Measurements from ENCODE around the gene ASPG. TPM values are rescaled to one million over a fixed set of nuclear protein-coding genes. Genes with fewer than 3 reads are reported as not detected.

ASPG gene
- total RNA-seq, 2 experiments from 2014 or later, result not detected

GRCh38 chr14:104066279-104066678 lies 19.2 kb upstream of the ASPG start:
- TF ChIP-seq CTCF (IDR thresholded peaks at IDR 0.05), result no peak

GRCh38 chr14:104066719-104067295 lies 18.7 kb upstream of the ASPG start:
- POLR2A ChIA-PET, result no interaction called here
- peaks cover 66% of the 10 kb centered on the region for H3K27me3 Mint-ChIP-seq
- ATAC-seq (ENCODE audit: poor library complexity), result no peak

More at GRCh38 chr14:104066279-104066678, 19.2 kb upstream of the ASPG start:
- no peaks in the 10 kb centered on the region for H3K4me1 ChIP-seq (ENCODE audit: insufficient read depth, low read length)
- ATAC-seq (ENCODE audit: poor library complexity) (no peak), DNase-seq (no peak)
- no peak overlapping the region for H3K4me3 Mint-ChIP-seq
- no peaks in the 10 kb centered on the region for H3K36me3 ChIP-seq (ENCODE audit: insufficient read depth, low read length)
- H3K27me3 ChIP-seq (ENCODE audit: control insufficient read depth in 1 of 2, insufficient read depth in 2 of 2, low read length in 2 of 2), result peaks cover 12 to 21% of the 10 kb centered on the region in 2 experiments
- no peak overlapping the region for H3K4me3 ChIP-seq (ENCODE audit: low read length)
- peaks cover 8% of the 10 kb centered on the region for H3K9me3 Mint-ChIP-seq
- H3K9me3 ChIP-seq (ENCODE audit: control insufficient read depth in 1 of 2, insufficient read depth in 1 of 2, low read length in 2 of 2), result peaks cover 10 to 13% of the 10 kb centered on the region in 2 experiments
- H3K4me1 Mint-ChIP-seq (ENCODE audit: low read depth), result no peaks in the 10 kb centered on the region
- intact Hi-C loops (cut with DNase I, micrococcal nuclease), result no loop called here
- ChIA-PET POLR2A (no interaction called here), CTCF (no interaction called here)
- no peaks in the 10 kb centered on the region for H3K36me3 Mint-ChIP-seq (ENCODE audit: low read depth)
- no peak overlapping the region for H3K27ac ChIP-seq (ENCODE audit: low read depth in 1 of 2, low read length in 2 of 2)
- H3K27ac Mint-ChIP-seq, result no peak overlapping the region
- peaks cover 72% of the 10 kb centered on the region for H3K27me3 Mint-ChIP-seq

GRCh38 chr14:104069541-104069940 lies 16.0 kb upstream of the ASPG start:
- ATAC-seq (ENCODE audit: poor library complexity) (no peak), DNase-seq (no peak)
- TF ChIP-seq CTCF (IDR thresholded peaks at IDR 0.05), result no peak
- ChIA-PET CTCF (no interaction called here), POLR2A (no interaction called here)
- Mint-ChIP-seq H3K9me3 (peaks cover 16% of the 10 kb centered on the region), H3K4me3 (no peak overlapping the region), H3K36me3 (ENCODE audit: low read depth) (no peaks in the 10 kb centered on the region), H3K27ac (no peak overlapping the region), H3K27me3 (peaks cover 44% of the 10 kb centered on the region), H3K4me1 (ENCODE audit: low read depth) (no peaks in the 10 kb centered on the region)
- Histone ChIP-seq H3K4me1 (ENCODE audit: insufficient read depth, low read length) (no peaks in the 10 kb centered on the region), H3K9me3 (ENCODE audit: control insufficient read depth in 1 of 2, insufficient read depth in 1 of 2, low read length in 2 of 2) (peaks cover 15 to 18% of the 10 kb centered on the region in 2 experiments), H3K4me3 (ENCODE audit: low read length) (no peak overlapping the region), H3K27ac (ENCODE audit: low read depth in 1 of 2, low read length in 2 of 2) (no peak overlapping the region), H3K27me3 (ENCODE audit: control insufficient read depth in 1 of 2, insufficient read depth in 2 of 2, low read length in 2 of 2) (peaks cover 6 to 17% of the 10 kb centered on the region in 2 experiments), H3K36me3 (ENCODE audit: insufficient read depth, low read length) (no peaks in the 10 kb centered on the region)
- intact Hi-C loops (cut with DNase I, micrococcal nuclease), result no loop called here

More at GRCh38 chr14:104066719-104067295, 18.7 kb upstream of the ASPG start:
- H3K27ac ChIP-seq (ENCODE audit: low read depth in 1 of 2, low read length in 2 of 2), result no peak overlapping the region
- DNase-seq, result no peak
- peaks cover 8% of the 10 kb centered on the region for H3K9me3 Mint-ChIP-seq
- H3K4me3 ChIP-seq (ENCODE audit: low read length), result no peak overlapping the region
- no peaks in the 10 kb centered on the region for H3K4me1 Mint-ChIP-seq (ENCODE audit: low read depth)
- peaks cover 10 to 13% of the 10 kb centered on the region in 2 experiments for H3K9me3 ChIP-seq (ENCODE audit: control insufficient read depth in 1 of 2, insufficient read depth in 1 of 2, low read length in 2 of 2)
- H3K27me3 ChIP-seq (ENCODE audit: control insufficient read depth in 1 of 2, insufficient read depth in 2 of 2, low read length in 2 of 2), result peaks cover 12 to 21% of the 10 kb centered on the region in 2 experiments
- CTCF ChIA-PET, result no interaction called here
- H3K36me3 ChIP-seq (ENCODE audit: insufficient read depth, low read length), result no peaks in the 10 kb centered on the region
- no peak for TF ChIP-seq CTCF (IDR thresholded peaks at IDR 0.05)
- no peaks in the 10 kb centered on the region for H3K4me1 ChIP-seq (ENCODE audit: insufficient read depth, low read length)
- no peak overlapping the region for H3K27ac Mint-ChIP-seq
- H3K4me3 Mint-ChIP-seq, result no peak overlapping the region
- no peaks in the 10 kb centered on the region for H3K36me3 Mint-ChIP-seq (ENCODE audit: low read depth)
- intact Hi-C loops (cut with DNase I, micrococcal nuclease), result no loop called here

Data from CD4-positive, alpha-beta T cell (primary cell).